Mucosa of rectum (tissue), 2 donors: Measurements from ENCODE around the gene ANKRD27.

Experiments
- H3K27ac ChIP-seq, 2 donors: one replicate each; pipeline ENCODE4 v1.7.0; 2013; ENCODE audit warnings: inconsistent platforms in 2 of 2, low read depth in 2 of 2, low read length in 2 of 2
- H3K27me3 ChIP-seq, 2 donors: one replicate each; pipeline ENCODE4 v1.7.0; 2013; ENCODE audit warnings: low read length in 2 of 2; ENCODE audit not compliant: control insufficient read depth in 2 of 2, insufficient read depth in 2 of 2
- H3K36me3 ChIP-seq, 2 donors: one replicate each; pipeline ENCODE4 v1.7.0; 2013; ENCODE audit warnings: low read length in 2 of 2; ENCODE audit not compliant: control insufficient read depth in 2 of 2, insufficient read depth in 2 of 2
- H3K4me1 ChIP-seq, 2 donors: one replicate each; pipeline ENCODE4 v1.7.0; 2013; ENCODE audit warnings: low read length in 2 of 2, mild to moderate bottlenecking in 1 of 2; ENCODE audit not compliant: control insufficient read depth in 2 of 2, insufficient read depth in 2 of 2
- H3K4me3 ChIP-seq, 2 donors: one replicate each; pipeline ENCODE4 v1.7.0; 2013; ENCODE audit warnings: low read length in 2 of 2
- H3K9ac ChIP-seq, 2 donors: one replicate each; pipeline ENCODE4 v1.7.0; 2013; ENCODE audit warnings: low read length in 2 of 2, low read depth in 1 of 2, mild to moderate bottlenecking in 1 of 2
- H3K9me3 ChIP-seq, 2 donors: one replicate each; pipeline ENCODE4 v1.7.0; 2013; ENCODE audit warnings: low read length in 2 of 2; ENCODE audit not compliant: control insufficient read depth in 2 of 2
- donor health status: healthy.
- donor health status: Normal muscosa, but diverticular disease.

ANKRD27 gene

GRCh38 chr19:32638625-32639024 lies 36.4 kb downstream of the ANKRD27 start:
- H3K4me1 ChIP-seq = no peaks in the 10 kb centered on the region
- H3K36me3 ChIP-seq = peaks cover 61 to 63% of the 10 kb centered on the region in 2 donors
- H3K9ac ChIP-seq = no peak overlapping the region

GRCh38 chr19:32637480-32637879 lies 37.5 kb downstream of the ANKRD27 start:
- Histone ChIP-seq H3K4me1 (no peaks in the 10 kb centered on the region), H3K27ac (no peak overlapping the region), H3K36me3 (peaks cover 55 to 57% of the 10 kb centered on the region in 2 donors), H3K9ac (no peak overlapping the region), H3K4me3 (no peak overlapping the region), H3K27me3 (no peaks in the 10 kb centered on the region), H3K9me3 (no peaks in the 10 kb centered on the region)

More at GRCh38 chr19:32638625-32639024, 36.4 kb downstream of the ANKRD27 start:
- H3K27me3 ChIP-seq = no peaks in the 10 kb centered on the region
- no peak overlapping the region for H3K27ac ChIP-seq
- no peak overlapping the region for H3K4me3 ChIP-seq
- no peaks in the 10 kb centered on the region for H3K9me3 ChIP-seq

- peaks cover 41 to 57% of the 10 kb centered on the region in 2 donors for H3K36me3 ChIP-seq
These were observed 43.6 kb downstream of the ANKRD27 start for GRCh38 chr19:32631381-32631780.

GRCh38 chr19:32630338-32630737 lies 44.6 kb downstream of the ANKRD27 start:
- H3K27ac ChIP-seq = no peak overlapping the region
- H3K9ac ChIP-seq = no peak overlapping the region
- H3K9me3 ChIP-seq = no peaks in the 10 kb centered on the region
- H3K36me3 ChIP-seq = peaks cover 39 to 52% of the 10 kb centered on the region in 2 donors
- H3K4me3 ChIP-seq = no peak overlapping the region
- no peaks in the 10 kb centered on the region for H3K27me3 ChIP-seq
- H3K4me1 ChIP-seq = no peaks in the 10 kb centered on the region

More at GRCh38 chr19:32631381-32631780, 43.6 kb downstream of the ANKRD27 start:
- no peak overlapping the region for H3K9ac ChIP-seq
- H3K27me3 ChIP-seq = no peaks in the 10 kb centered on the region
- H3K4me3 ChIP-seq = no peak overlapping the region
- H3K4me1 ChIP-seq = no peaks in the 10 kb centered on the region
- no peaks in the 10 kb centered on the region for H3K9me3 ChIP-seq
- no peak overlapping the region for H3K27ac ChIP-seq

- Histone ChIP-seq H3K4me3 (no peak overlapping the region), H3K36me3 (peaks cover 46 to 60% of the 10 kb centered on the region in 2 donors), H3K4me1 (no peaks in the 10 kb centered on the region), H3K9ac (no peak overlapping the region), H3K27ac (no peak overlapping the region), H3K27me3 (no peaks in the 10 kb centered on the region), H3K9me3 (no peaks in the 10 kb centered on the region)
These were observed 47.2 kb downstream of the ANKRD27 start for GRCh38 chr19:32627714-32628270.

- H3K27ac ChIP-seq = no peak overlapping the region
- H3K27me3 ChIP-seq = no peaks in the 10 kb centered on the region
- H3K9me3 ChIP-seq = no peaks in the 10 kb centered on the region
- no peaks in the 10 kb centered on the region for H3K4me1 ChIP-seq
- H3K4me3 ChIP-seq = no peak overlapping the region
- H3K9ac ChIP-seq = no peak overlapping the region
- peaks cover 50 to 65% of the 10 kb centered on the region in 2 donors for H3K36me3 ChIP-seq
These were observed 48.0 kb downstream of the ANKRD27 start for GRCh38 chr19:32626969-32627368.

GRCh38 chr19:32624410-32624809 lies 50.6 kb downstream of the ANKRD27 start:
- H3K36me3 ChIP-seq = peaks cover 47 to 55% of the 10 kb centered on the region in 2 donors
- no peaks in the 10 kb centered on the region for H3K27me3 ChIP-seq
- H3K9me3 ChIP-seq = no peaks in the 10 kb centered on the region
- H3K9ac ChIP-seq = no peak overlapping the region
- H3K4me3 ChIP-seq = no peak overlapping the region
- H3K4me1 ChIP-seq = no peaks in the 10 kb centered on the region
- no peak overlapping the region for H3K27ac ChIP-seq

GRCh38 chr19:32622002-32622401 lies 53.0 kb downstream of the ANKRD27 start:
- no peak overlapping the region for H3K9ac ChIP-seq
- H3K4me1 ChIP-seq = no peaks in the 10 kb centered on the region
- peaks cover 50 to 53% of the 10 kb centered on the region in 2 donors for H3K36me3 ChIP-seq
- H3K9me3 ChIP-seq = no peaks in the 10 kb centered on the region
- H3K27me3 ChIP-seq = no peaks in the 10 kb centered on the region
- H3K27ac ChIP-seq = no peak overlapping the region
- H3K4me3 ChIP-seq = no peak overlapping the region

GRCh38 chr19:32619051-32619685 lies 55.8 kb downstream of the ANKRD27 start:
- Histone ChIP-seq H3K9me3 (no peaks in the 10 kb centered on the region), H3K27ac (no peak overlapping the region), H3K4me1 (no peaks in the 10 kb centered on the region), H3K9ac (no peak overlapping the region), H3K36me3 (peaks cover 58 to 65% of the 10 kb centered on the region in 2 donors), H3K27me3 (no peaks in the 10 kb centered on the region), H3K4me3 (no peak overlapping the region)

GRCh38 chr19:32615569-32615968 lies 59.4 kb downstream of the ANKRD27 start:
- H3K9me3 ChIP-seq = no peaks in the 10 kb centered on the region
- H3K27me3 ChIP-seq = no peaks in the 10 kb centered on the region
- H3K4me1 ChIP-seq = no peaks in the 10 kb centered on the region
- H3K27ac ChIP-seq = no peak overlapping the region
- peaks cover 46 to 63% of the 10 kb centered on the region in 2 donors for H3K36me3 ChIP-seq
- H3K4me3 ChIP-seq = no peak overlapping the region
- no peak overlapping the region for H3K9ac ChIP-seq
